Stimulated activated CD4-positive, alpha-beta T cell treated with anti-CD3 and anti-CD28 coated beads, Interleukin-1b, Interleukin-23, amount 100 ng/mL, for 24 hours (primary cell): ENCODE results near the gene ABCA13.

ENCODE experiments used
- DNase-seq, 4 experiments: peaks; one replicate each; pipeline ENCODE4 v3.0.0-alpha.2; 2020; ENCODE audit warnings: low read depth in 4 of 4, low spot score in 1 of 4

ABCA13 gene

GRCh38 chr7:48505466-48505865 lies 334.2 kb downstream of the ABCA13 start:
- no peak for DNase-seq

- no peak for DNase-seq
These were observed 335.3 kb downstream of the ABCA13 start for GRCh38 chr7:48506569-48506968.

- DNase-seq: no peak
These were observed 339.8 kb downstream of the ABCA13 start for GRCh38 chr7:48511080-48511479.

GRCh38 chr7:48512892-48513291 lies 341.6 kb downstream of the ABCA13 start:
- DNase-seq: no peak

- DNase-seq: no peak
These were observed 343.9 kb downstream of the ABCA13 start for GRCh38 chr7:48515171-48515570.

- no peak for DNase-seq
These were observed 346.8 kb downstream of the ABCA13 start for GRCh38 chr7:48518092-48518491.

- no peak for DNase-seq
These were observed 351.4 kb downstream of the ABCA13 start for GRCh38 chr7:48522692-48523091.

GRCh38 chr7:48525736-48526732 lies 354.8 kb downstream of the ABCA13 start:
- no peak for DNase-seq

GRCh38 chr7:48528646-48529045 lies 357.4 kb downstream of the ABCA13 start:
- DNase-seq: no peak

- no peak for DNase-seq
These were observed 366.3 kb downstream of the ABCA13 start for GRCh38 chr7:48537561-48537960.

- DNase-seq: no peak
These were observed 369.5 kb downstream of the ABCA13 start for GRCh38 chr7:48540746-48541145.

- no peak for DNase-seq
These were observed 377.4 kb downstream of the ABCA13 start for GRCh38 chr7:48548667-48549066.

GRCh38 chr7:48551652-48552051 lies 380.4 kb downstream of the ABCA13 start:
- DNase-seq: no peak

- DNase-seq: no peak
These were observed 392.1 kb downstream of the ABCA13 start for GRCh38 chr7:48563334-48563733.

- no peak for DNase-seq
These were observed 404.3 kb downstream of the ABCA13 start for GRCh38 chr7:48575516-48575915.

- DNase-seq: no peak
These were observed 416.2 kb downstream of the ABCA13 start for GRCh38 chr7:48587475-48587874.

- no peak for DNase-seq
These were observed 423.1 kb downstream of the ABCA13 start for GRCh38 chr7:48594349-48594748.

- no peak for DNase-seq
These were observed 424.5 kb downstream of the ABCA13 start for GRCh38 chr7:48595756-48596155.

GRCh38 chr7:48610705-48611104 lies 439.4 kb downstream of the ABCA13 start:
- DNase-seq: no peak

- no peak for DNase-seq
These were observed 440.7 kb downstream of the ABCA13 start for GRCh38 chr7:48611993-48612392.

GRCh38 chr7:48617508-48617907 lies 446.2 kb downstream of the ABCA13 start:
- DNase-seq: no peak

- DNase-seq: no peak
These were observed 446.7 kb downstream of the ABCA13 start for GRCh38 chr7:48617993-48618392.

- no peak for DNase-seq
These were observed 449.8 kb downstream of the ABCA13 start for GRCh38 chr7:48621076-48621475.
